Activated CD4-positive, alpha-beta memory T cell treated with anti-CD3 and anti-CD28 coated beads, Interleukin-2, amount 10 ng/mL, durations not matched to agents 7 days and 5 days (primary cell): Measurements from ENCODE around the gene VPS8. TPM values are rescaled to one million over a fixed set of nuclear protein-coding genes. Genes with fewer than 3 reads are reported as not detected.

Source experiments
- CTCF ChIA-PET: fragments of 350-600 bp; sonication (Branson Sonifier 250); formaldehyde crosslinking; loops from one replicate; lab custom pipeline; 2021; ENCODE audit warnings: antibody characterized with exemption, inconsistent platforms; lab: Charles Lee
- POLR2A ChIA-PET: fragments of 350-600 bp; sonication (Branson Sonifier 250); formaldehyde crosslinking; loops from one replicate; lab custom pipeline; 2021; ENCODE audit warnings: antibody characterized with exemption; lab: Charles Lee
- DNase-seq: peaks from one replicate; pipeline ENCODE4 v3.0.0-alpha.2; 2020
- H3K27ac Mint-ChIP-seq: one replicate; pipeline ENCODE4 v1.8.0; 2021; ENCODE audit warnings: mild to moderate bottlenecking, mixed read lengths
- H3K27me3 Mint-ChIP-seq: one replicate; pipeline ENCODE4 v1.8.0; 2021; ENCODE audit warnings: mixed read lengths
- H3K36me3 Mint-ChIP-seq: one replicate; pipeline ENCODE4 v1.8.0; 2021; ENCODE audit warnings: low read depth, mixed read lengths
- H3K4me1 Mint-ChIP-seq: one replicate; pipeline ENCODE4 v1.8.0; 2021; ENCODE audit warnings: mixed read lengths
- H3K4me3 Mint-ChIP-seq: one replicate; pipeline ENCODE4 v1.8.0; 2021; ENCODE audit warnings: mild to moderate bottlenecking, mixed read lengths
- H3K9me3 Mint-ChIP-seq: one replicate; pipeline ENCODE4 v1.8.0; 2021; ENCODE audit warnings: mixed read lengths
- total RNA-seq, 2 experiments: library from RNA; stranded (reverse); gene quantifications; one replicate each; pipeline ENCODE4 v1.2.3, GENCODE V29; 2021

The VPS8 gene
- total RNA-seq, 2 experiments from 2014 or later, result 60.8 to 61.2 TPM

- ChIA-PET POLR2A (no interaction called here), CTCF (interaction anchor here (1.4 kb wide), 1 partner anchor 260 kb away, joined by 3 read pairs; the partner anchor contains the start of gene EPHB3)
- Mint-ChIP-seq H3K27ac (no peak overlapping the region), H3K4me3 (no peak overlapping the region), H3K4me1 (peaks cover 17% of the 10 kb centered on the region), H3K9me3 (no peaks in the 10 kb centered on the region), H3K27me3 (no peaks in the 10 kb centered on the region), H3K36me3 (peaks cover 43% of the 10 kb centered on the region)
- no peak for DNase-seq
Measured at GRCh38 chr3:184821034-184821433, 9.1 kb downstream of the VPS8 start.

- Mint-ChIP-seq H3K27me3 (no peaks in the 10 kb centered on the region), H3K4me1 (peaks cover 8% of the 10 kb centered on the region), H3K9me3 (no peaks in the 10 kb centered on the region), H3K27ac (no peak overlapping the region), H3K36me3 (peaks cover 35% of the 10 kb centered on the region), H3K4me3 (no peak overlapping the region)
- CTCF ChIA-PET, result interaction anchor here (1.6 to 2.8 kb wide), 3 partner anchors 9 to 18 kb away, joined by 5 to 13 read pairs (median 9); partner anchors contain the start of gene VPS8
- POLR2A ChIA-PET, result interaction anchor here (1.5 to 4.5 kb wide), 2 partner anchors 9 to 10 kb away, joined by 3 to 29 read pairs; partner anchors contain the start of gene VPS8
- DNase-seq, result no peak
Measured at GRCh38 chr3:184822081-184822480, 10.1 kb downstream of the VPS8 start.

GRCh38 chr3:184822654-184823053, 10.7 kb downstream of the VPS8 start:
- Mint-ChIP-seq H3K27me3 (no peaks in the 10 kb centered on the region), H3K9me3 (no peaks in the 10 kb centered on the region), H3K36me3 (peaks cover 34% of the 10 kb centered on the region), H3K4me3 (no peak overlapping the region), H3K4me1 (peaks cover 3% of the 10 kb centered on the region), H3K27ac (no peak overlapping the region)
- POLR2A ChIA-PET, result interaction anchor here (1.5 to 4.5 kb wide), 2 partner anchors 10 kb away, joined by 3 to 29 read pairs; partner anchors contain the start of gene VPS8
- no peak for DNase-seq
- CTCF ChIA-PET, result interaction anchor here (1.5 to 2.8 kb wide), 4 partner anchors 9 to 21 kb away, joined by 4 to 13 read pairs (median 7); partner anchors contain the start of gene VPS8

GRCh38 chr3:184823990-184824389, 12.0 kb downstream of the VPS8 start:
- Mint-ChIP-seq H3K4me1 (no peaks in the 10 kb centered on the region), H3K36me3 (peaks cover 35% of the 10 kb centered on the region), H3K9me3 (no peaks in the 10 kb centered on the region), H3K4me3 (no peak overlapping the region), H3K27me3 (no peaks in the 10 kb centered on the region), H3K27ac (no peak overlapping the region)
- ChIA-PET CTCF (interaction anchor here (0.6 to 2.8 kb wide), 7 partner anchors 9 to 1919 kb away, joined by 3 to 13 read pairs (median 4); partner anchors contain the start of gene VPS8), POLR2A (interaction anchor here (0.6 to 4.5 kb wide), 2 partner anchors 11 to 1964 kb away, joined by 4 to 29 read pairs; partner anchors contain the start of gene VPS8)
- no peak for DNase-seq

GRCh38 chr3:184825121-184825820, 13.3 kb downstream of the VPS8 start:
- DNase-seq, result no peak
- peaks cover 33% of the 10 kb centered on the region for H3K36me3 Mint-ChIP-seq
- no peaks in the 10 kb centered on the region for H3K27me3 Mint-ChIP-seq
- ChIA-PET POLR2A (interaction anchor here (4.5 kb wide), 1 partner anchor 12 kb away, joined by 29 read pairs; the partner anchor contains the start of gene VPS8), CTCF (interaction anchor here (1.3 kb wide), 1 partner anchor 10 kb away, joined by 4 read pairs; no protein-coding TSS in a partner anchor)
- H3K9me3 Mint-ChIP-seq, result no peaks in the 10 kb centered on the region
- H3K4me1 Mint-ChIP-seq, result no peaks in the 10 kb centered on the region
- H3K27ac Mint-ChIP-seq, result no peak overlapping the region
- no peak overlapping the region for H3K4me3 Mint-ChIP-seq

GRCh38 chr3:184827572-184827971, 15.6 kb downstream of the VPS8 start:
- Mint-ChIP-seq H3K4me3 (no peak overlapping the region), H3K4me1 (no peaks in the 10 kb centered on the region), H3K36me3 (peaks cover 51% of the 10 kb centered on the region), H3K9me3 (no peaks in the 10 kb centered on the region), H3K27ac (no peak overlapping the region), H3K27me3 (no peaks in the 10 kb centered on the region)
- ChIA-PET CTCF (no interaction called here), POLR2A (no interaction called here)
- no peak for DNase-seq

GRCh38 chr3:184832044-184832443, 20.1 kb downstream of the VPS8 start:
- POLR2A ChIA-PET, result interaction anchor here (0.6 to 1.0 kb wide), 3 partner anchors 9 to 22 kb away, joined by 3 read pairs; partner anchors contain the start of gene VPS8
- no peak overlapping the region for H3K27ac Mint-ChIP-seq
- no peaks in the 10 kb centered on the region for H3K4me1 Mint-ChIP-seq
- no peak for DNase-seq
- CTCF ChIA-PET, result interaction anchor here (1.5 to 2.5 kb wide), 2 partner anchors 28 to 31 kb away, joined by 4 to 9 read pairs; no protein-coding TSS in a partner anchor
- no peaks in the 10 kb centered on the region for H3K9me3 Mint-ChIP-seq
- no peak overlapping the region for H3K4me3 Mint-ChIP-seq
- H3K36me3 Mint-ChIP-seq, result peaks cover 59% of the 10 kb centered on the region
- H3K27me3 Mint-ChIP-seq, result no peaks in the 10 kb centered on the region

GRCh38 chr3:184832903-184833302, 20.9 kb downstream of the VPS8 start:
- Mint-ChIP-seq H3K9me3 (no peaks in the 10 kb centered on the region), H3K36me3 (peaks cover 56% of the 10 kb centered on the region), H3K27me3 (no peaks in the 10 kb centered on the region), H3K4me1 (no peaks in the 10 kb centered on the region), H3K4me3 (no peak overlapping the region), H3K27ac (no peak overlapping the region)
- DNase-seq, result no peak
- ChIA-PET CTCF (interaction anchor here (2.5 kb wide), 1 partner anchor 29 kb away, joined by 9 read pairs; no protein-coding TSS in a partner anchor), POLR2A (no interaction called here)

- H3K9me3 Mint-ChIP-seq, result no peaks in the 10 kb centered on the region
- POLR2A ChIA-PET, result no interaction called here
- no peaks in the 10 kb centered on the region for H3K27me3 Mint-ChIP-seq
Measured at GRCh38 chr3:184836090-184836822, 24.3 kb downstream of the VPS8 start.

GRCh38 chr3:184842433-184842832, 30.5 kb downstream of the VPS8 start:
- Mint-ChIP-seq H3K9me3 (no peaks in the 10 kb centered on the region), H3K4me3 (no peak overlapping the region), H3K27ac (no peak overlapping the region), H3K4me1 (no peaks in the 10 kb centered on the region), H3K36me3 (peaks cover 15% of the 10 kb centered on the region), H3K27me3 (no peaks in the 10 kb centered on the region)
- POLR2A ChIA-PET, result no interaction called here
- CTCF ChIA-PET, result no interaction called here
- DNase-seq, result no peak

More at GRCh38 chr3:184836090-184836822, 24.3 kb downstream of the VPS8 start:
- CTCF ChIA-PET, result interaction anchor here (1.4 to 1.8 kb wide), 2 partner anchors 17 to 275 kb away, joined by 3 to 4 read pairs; partner anchors contain the start of gene EPHB3
- no peak for DNase-seq
- no peaks in the 10 kb centered on the region for H3K4me1 Mint-ChIP-seq
- no peak overlapping the region for H3K4me3 Mint-ChIP-seq
- peaks cover 55% of the 10 kb centered on the region for H3K36me3 Mint-ChIP-seq
- H3K27ac Mint-ChIP-seq, result no peak overlapping the region

- Mint-ChIP-seq H3K36me3 (peaks cover 7% of the 10 kb centered on the region), H3K4me3 (no peak overlapping the region), H3K27me3 (no peaks in the 10 kb centered on the region)
Measured at GRCh38 chr3:184845819-184846218, 33.9 kb downstream of the VPS8 start.

GRCh38 chr3:184846496-184846895, 34.5 kb downstream of the VPS8 start:
- CTCF ChIA-PET, result no interaction called here
- Mint-ChIP-seq H3K9me3 (no peaks in the 10 kb centered on the region), H3K4me3 (no peak overlapping the region), H3K36me3 (peaks cover 11% of the 10 kb centered on the region), H3K27ac (no peak overlapping the region), H3K4me1 (no peaks in the 10 kb centered on the region), H3K27me3 (no peaks in the 10 kb centered on the region)
- no peak for DNase-seq
- POLR2A ChIA-PET, result no interaction called here

More at GRCh38 chr3:184845819-184846218, 33.9 kb downstream of the VPS8 start:
- ChIA-PET POLR2A (no interaction called here), CTCF (interaction anchor here (0.7 kb wide), 1 partner anchor 74 kb away, joined by 3 read pairs; no protein-coding TSS in a partner anchor)
- Mint-ChIP-seq H3K9me3 (no peaks in the 10 kb centered on the region), H3K4me1 (no peaks in the 10 kb centered on the region), H3K27ac (no peak overlapping the region)
- DNase-seq, result no peak
